ENCODE data around the gene AGMO. TPM values are rescaled to one million over a fixed set of nuclear protein-coding genes. Genes with fewer than 3 reads are reported as not detected.

AGMO gene
- total RNA-seq, 1 experiment from 2014 or later, result 13.2 TPM

- intact Hi-C loops (cut with micrococcal nuclease; ENCODE audit: unreplicated experiment), result no loop called here
- CTCF ChIA-PET, result no interaction called here
- Mint-ChIP-seq H3K9me3 (ENCODE audit: low read depth, unreplicated experiment) (peaks cover 17% of the 10 kb centered on the region), H3K27ac (ENCODE audit: unreplicated experiment) (no peak overlapping the region), H3K27me3 (ENCODE audit: unreplicated experiment) (no peaks in the 10 kb centered on the region), H3K36me3 (ENCODE audit: insufficient read depth, unreplicated experiment) (no peaks in the 10 kb centered on the region), H3K4me3 (ENCODE audit: low read depth, unreplicated experiment) (no peak overlapping the region), H3K4me1 (ENCODE audit: low read depth, unreplicated experiment) (peaks cover 7% of the 10 kb centered on the region)
- BruUV-seq (replicated peaks), result no TSS peak
- TF ChIP-seq, protein P1, sequence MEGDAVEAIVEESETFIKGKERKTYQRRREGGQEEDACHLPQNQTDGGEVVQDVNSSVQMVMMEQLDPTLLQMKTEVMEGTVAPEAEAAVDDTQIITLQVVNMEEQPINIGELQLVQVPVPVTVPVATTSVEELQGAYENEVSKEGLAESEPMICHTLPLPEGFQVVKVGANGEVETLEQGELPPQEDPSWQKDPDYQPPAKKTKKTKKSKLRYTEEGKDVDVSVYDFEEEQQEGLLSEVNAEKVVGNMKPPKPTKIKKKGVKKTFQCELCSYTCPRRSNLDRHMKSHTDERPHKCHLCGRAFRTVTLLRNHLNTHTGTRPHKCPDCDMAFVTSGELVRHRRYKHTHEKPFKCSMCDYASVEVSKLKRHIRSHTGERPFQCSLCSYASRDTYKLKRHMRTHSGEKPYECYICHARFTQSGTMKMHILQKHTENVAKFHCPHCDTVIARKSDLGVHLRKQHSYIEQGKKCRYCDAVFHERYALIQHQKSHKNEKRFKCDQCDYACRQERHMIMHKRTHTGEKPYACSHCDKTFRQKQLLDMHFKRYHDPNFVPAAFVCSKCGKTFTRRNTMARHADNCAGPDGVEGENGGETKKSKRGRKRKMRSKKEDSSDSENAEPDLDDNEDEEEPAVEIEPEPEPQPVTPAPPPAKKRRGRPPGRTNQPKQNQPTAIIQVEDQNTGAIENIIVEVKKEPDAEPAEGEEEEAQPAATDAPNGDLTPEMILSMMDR (IDR thresholded peaks at IDR 0.05; ENCODE audit: unreplicated experiment), result no peak
- DNase-seq, result no peak
Observed at GRCh38 chr7:15544050-15544449, 17.8 kb downstream of the AGMO start.

DNA sequence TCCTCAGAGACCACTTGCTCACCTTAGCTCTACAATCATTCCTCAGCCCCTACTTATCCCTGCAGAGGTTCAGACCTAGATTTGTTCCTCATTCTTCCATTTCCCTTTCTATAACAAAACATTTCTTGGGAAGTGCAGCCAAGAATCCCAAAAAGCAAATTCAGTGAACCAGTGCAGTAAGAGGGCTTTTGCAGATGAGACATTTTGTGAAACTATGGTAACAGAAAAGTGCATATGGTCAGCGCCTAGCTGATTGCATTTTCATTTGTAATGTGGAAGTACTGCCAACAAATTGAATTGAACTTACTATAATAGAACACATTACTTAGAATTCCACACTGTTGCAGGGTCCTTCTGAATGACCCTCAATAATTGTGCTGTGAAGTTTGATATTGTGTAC lies 18.6 kb downstream of the AGMO start:
- H3K4me3 Mint-ChIP-seq (ENCODE audit: low read depth, unreplicated experiment), result no peak overlapping the region
- TF ChIP-seq, protein P1 (IDR thresholded peaks at IDR 0.05; ENCODE audit: unreplicated experiment), result no peak

DNA sequence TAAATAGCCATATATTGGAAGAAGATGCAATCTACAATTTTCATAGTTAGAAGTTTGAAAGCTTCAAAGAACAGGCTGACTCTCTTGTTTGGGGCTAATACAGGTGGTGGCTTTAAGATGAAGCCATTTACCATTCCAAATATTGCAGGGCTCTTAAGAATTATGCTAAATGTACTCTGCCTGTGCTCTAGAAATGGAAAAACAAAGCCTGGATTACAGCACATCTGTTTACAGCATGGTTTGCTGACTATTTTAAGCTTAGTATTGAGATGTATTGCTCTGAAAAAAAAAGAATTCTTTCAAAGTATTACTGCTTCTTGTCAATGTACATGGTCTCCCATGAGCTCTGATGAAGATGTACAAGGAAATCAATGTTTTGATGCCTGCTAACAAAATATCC lies 34.2 kb downstream of the AGMO start:
- TF ChIP-seq, protein P1 (IDR thresholded peaks at IDR 0.05; ENCODE audit: unreplicated experiment), result no peak
- Mint-ChIP-seq H3K27ac (ENCODE audit: unreplicated experiment) (no peak overlapping the region), H3K4me3 (ENCODE audit: low read depth, unreplicated experiment) (no peak overlapping the region), H3K4me1 (ENCODE audit: low read depth, unreplicated experiment) (no peaks in the 10 kb centered on the region), H3K9me3 (ENCODE audit: low read depth, unreplicated experiment) (no peaks in the 10 kb centered on the region), H3K27me3 (ENCODE audit: unreplicated experiment) (no peaks in the 10 kb centered on the region), H3K36me3 (ENCODE audit: insufficient read depth, unreplicated experiment) (no peaks in the 10 kb centered on the region)
- intact Hi-C loops (cut with micrococcal nuclease; ENCODE audit: unreplicated experiment), result no loop called here
- no peak for DNase-seq
- no TSS peak for BruUV-seq (replicated peaks)
- CTCF ChIA-PET, result interaction anchor here (0.6 kb wide), 1 partner anchor 827 kb away, joined by 3 read pairs; no protein-coding TSS in a partner anchor

More for the DNA sequence above, 18.6 kb downstream of the AGMO start:
- Mint-ChIP-seq H3K4me1 (ENCODE audit: low read depth, unreplicated experiment) (peaks cover 7% of the 10 kb centered on the region), H3K36me3 (ENCODE audit: insufficient read depth, unreplicated experiment) (no peaks in the 10 kb centered on the region), H3K27ac (ENCODE audit: unreplicated experiment) (no peak overlapping the region), H3K27me3 (ENCODE audit: unreplicated experiment) (no peaks in the 10 kb centered on the region), H3K9me3 (ENCODE audit: low read depth, unreplicated experiment) (peaks cover 16% of the 10 kb centered on the region)
- intact Hi-C loops (cut with micrococcal nuclease; ENCODE audit: unreplicated experiment), result no loop called here
- DNase-seq, result no peak
- CTCF ChIA-PET, result no interaction called here
- BruUV-seq (replicated peaks), result no TSS peak

DNA sequence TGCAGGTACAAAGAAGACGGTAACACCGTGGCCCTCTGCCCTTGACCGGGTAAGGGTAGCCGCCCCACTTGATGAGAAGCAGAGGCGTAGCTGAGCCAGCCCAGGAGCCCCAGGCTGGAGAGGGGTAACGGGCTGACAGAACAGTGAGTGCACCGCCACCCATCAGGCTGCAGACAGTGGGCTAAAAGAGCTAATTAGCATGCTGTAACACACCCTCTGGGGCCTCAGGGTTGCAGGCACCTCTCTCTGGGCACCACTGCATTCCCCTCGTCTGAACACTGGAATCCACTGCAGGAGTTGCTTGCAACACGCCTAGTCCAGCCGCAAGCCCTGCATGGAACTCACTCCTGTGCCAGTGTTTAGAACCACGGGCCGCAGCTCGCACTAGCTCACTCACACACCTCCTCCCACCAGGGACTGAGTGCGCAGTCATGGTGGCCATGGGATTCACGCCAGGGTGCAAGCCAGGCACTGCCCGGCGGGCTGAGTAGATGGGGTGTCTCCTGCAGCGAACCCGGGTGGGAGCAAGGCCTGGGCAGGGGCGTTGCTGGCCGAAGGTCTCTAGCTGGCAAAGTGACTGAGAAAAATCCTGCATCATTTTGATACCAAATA lies 36.1 kb downstream of the AGMO start:
- Mint-ChIP-seq H3K27ac (ENCODE audit: unreplicated experiment) (no peak overlapping the region), H3K4me1 (ENCODE audit: low read depth, unreplicated experiment) (no peaks in the 10 kb centered on the region), H3K27me3 (ENCODE audit: unreplicated experiment) (no peaks in the 10 kb centered on the region), H3K9me3 (ENCODE audit: low read depth, unreplicated experiment) (peaks cover under 1% of the 10 kb centered on the region), H3K4me3 (ENCODE audit: low read depth, unreplicated experiment) (no peak overlapping the region), H3K36me3 (ENCODE audit: insufficient read depth, unreplicated experiment) (no peaks in the 10 kb centered on the region)
- TF ChIP-seq, protein P1 (IDR thresholded peaks at IDR 0.05; ENCODE audit: unreplicated experiment), result no peak
- intact Hi-C loops (cut with micrococcal nuclease; ENCODE audit: unreplicated experiment), result no loop called here
- no TSS peak for BruUV-seq (replicated peaks)
- no peak for DNase-seq
- CTCF ChIA-PET, result no interaction called here

All from Calu3 (cell line).